ENCODE measurements around the gene IER5L.

The IER5L gene

GRCh38 chr9:129177791-129178567, at the start of gene IER5L:
IER5L (minus strand) TSS chr9:129178261; CDS start chr9:129178052, 209 bp downstream.
- H3K27ac ChIP-seq, result peak within 1 kb of the TSS; percentile 99
- TF ChIP-seq, protein P1, sequence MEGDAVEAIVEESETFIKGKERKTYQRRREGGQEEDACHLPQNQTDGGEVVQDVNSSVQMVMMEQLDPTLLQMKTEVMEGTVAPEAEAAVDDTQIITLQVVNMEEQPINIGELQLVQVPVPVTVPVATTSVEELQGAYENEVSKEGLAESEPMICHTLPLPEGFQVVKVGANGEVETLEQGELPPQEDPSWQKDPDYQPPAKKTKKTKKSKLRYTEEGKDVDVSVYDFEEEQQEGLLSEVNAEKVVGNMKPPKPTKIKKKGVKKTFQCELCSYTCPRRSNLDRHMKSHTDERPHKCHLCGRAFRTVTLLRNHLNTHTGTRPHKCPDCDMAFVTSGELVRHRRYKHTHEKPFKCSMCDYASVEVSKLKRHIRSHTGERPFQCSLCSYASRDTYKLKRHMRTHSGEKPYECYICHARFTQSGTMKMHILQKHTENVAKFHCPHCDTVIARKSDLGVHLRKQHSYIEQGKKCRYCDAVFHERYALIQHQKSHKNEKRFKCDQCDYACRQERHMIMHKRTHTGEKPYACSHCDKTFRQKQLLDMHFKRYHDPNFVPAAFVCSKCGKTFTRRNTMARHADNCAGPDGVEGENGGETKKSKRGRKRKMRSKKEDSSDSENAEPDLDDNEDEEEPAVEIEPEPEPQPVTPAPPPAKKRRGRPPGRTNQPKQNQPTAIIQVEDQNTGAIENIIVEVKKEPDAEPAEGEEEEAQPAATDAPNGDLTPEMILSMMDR (IDR thresholded peaks at IDR 0.05), result no peak
- no peak for TF ChIP-seq ZFX (IDR thresholded peaks at IDR 0.05; ENCODE audit: borderline replicate concordance)

DNA sequence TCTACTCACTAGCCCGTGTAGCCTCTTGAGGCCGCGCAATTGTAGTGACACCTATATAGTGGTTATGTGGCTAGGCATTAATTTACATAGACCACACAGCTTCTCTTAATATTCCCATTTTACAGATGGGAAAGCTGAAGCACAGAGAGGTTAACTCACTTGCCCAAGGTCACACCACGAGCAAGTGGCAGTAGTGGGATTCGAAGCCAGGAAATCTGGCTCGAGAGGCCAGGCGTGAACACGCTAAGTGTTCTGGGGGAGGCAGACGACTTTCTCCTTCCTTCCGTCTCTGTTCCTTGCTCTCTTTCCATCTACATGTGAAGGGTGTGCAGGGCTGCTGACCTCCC, 49.8 kb upstream of the IER5L start:
- TF ChIP-seq, protein P1 (IDR thresholded peaks at IDR 0.05), result no peak
- no peak for TF ChIP-seq ZFX (IDR thresholded peaks at IDR 0.05; ENCODE audit: borderline replicate concordance)
- no peak overlapping the region for H3K27ac ChIP-seq

DNA sequence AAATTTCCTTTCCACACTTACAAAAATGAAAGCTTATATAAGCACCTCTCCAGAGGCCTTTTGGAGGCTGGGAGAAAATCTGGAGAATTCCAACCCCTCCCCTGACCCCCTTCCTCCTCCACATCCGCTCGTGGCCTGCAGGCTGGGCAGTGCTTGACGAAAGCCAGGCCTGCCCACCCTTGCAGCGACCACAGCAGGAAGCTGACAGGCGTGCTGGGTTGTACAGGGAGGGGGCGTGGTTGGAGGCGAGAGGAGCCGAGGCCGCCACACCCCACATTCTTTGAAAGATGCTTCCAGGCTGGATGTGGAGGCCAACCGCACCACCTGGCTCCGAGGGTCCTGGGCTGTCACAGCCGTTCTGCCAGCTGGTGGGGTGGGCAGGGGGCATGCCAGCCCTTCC, 47.8 kb upstream of the IER5L start:
- H3K27ac ChIP-seq, result no peak overlapping the region

DNA sequence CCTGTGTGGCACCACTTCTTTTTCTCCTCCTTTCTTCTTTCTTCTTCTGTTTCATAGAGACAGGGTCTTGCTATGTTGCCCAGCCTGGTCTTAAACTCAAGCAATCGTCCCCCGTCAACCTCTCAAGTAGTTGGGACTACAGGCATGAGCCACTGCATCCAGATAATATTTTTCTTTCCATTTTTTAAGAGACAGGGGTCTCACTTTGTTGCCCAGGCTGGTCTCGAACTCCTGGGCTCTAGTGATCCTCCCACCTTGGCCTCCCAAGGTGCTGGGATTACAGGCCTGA, 47.4 kb upstream of the IER5L start:
- TF ChIP-seq, protein P1 (IDR thresholded peaks at IDR 0.05), result no peak
- no peak for TF ChIP-seq ZFX (IDR thresholded peaks at IDR 0.05; ENCODE audit: borderline replicate concordance)
- H3K27ac ChIP-seq, result no peak overlapping the region

More for the DNA sequence above, 47.8 kb upstream of the IER5L start:
- TF ChIP-seq, protein P1 (IDR thresholded peaks at IDR 0.05), result no peak
- no peak for TF ChIP-seq ZFX (IDR thresholded peaks at IDR 0.05; ENCODE audit: borderline replicate concordance)

- TF ChIP-seq, protein P1 (IDR thresholded peaks at IDR 0.05), result no peak
- TF ChIP-seq ZFX (IDR thresholded peaks at IDR 0.05; ENCODE audit: borderline replicate concordance), result no peak
- H3K27ac ChIP-seq, result no peak overlapping the region
Observed at GRCh38 chr9:129224618-129225489, 46.8 kb upstream of the IER5L start.

- TF ChIP-seq, protein P1 (IDR thresholded peaks at IDR 0.05), result no peak
- no peak for TF ChIP-seq ZFX (IDR thresholded peaks at IDR 0.05; ENCODE audit: borderline replicate concordance)
Observed at GRCh38 chr9:129223551-129224208, 45.6 kb upstream of the IER5L start.

More at GRCh38 chr9:129223551-129224208, 45.6 kb upstream of the IER5L start:
- no peak overlapping the region for H3K27ac ChIP-seq

All from 22Rv1 (cell line).